Type B pancreatic cell (in vitro differentiated cells): ENCODE data around the gene PACRG. TPM values are rescaled to one million over a fixed set of nuclear protein-coding genes. Genes with fewer than 3 reads are reported as not detected.

Source experiments
- DNase-seq: peaks from one replicate; pipeline ENCODE4 v3.0.0; 2021; ENCODE audit warnings: mixed read lengths; ENCODE audit not compliant: unreplicated experiment; ENCODE audit errors: extremely low spot score
- H3K27ac Mint-ChIP-seq: 2 replicates; pipeline ENCODE4 v1.8.0; 2021; ENCODE audit warnings: mild to moderate bottlenecking, mixed read lengths
- H3K27me3 Mint-ChIP-seq: 2 replicates; pipeline ENCODE4 v1.8.0; 2021; ENCODE audit warnings: mixed read lengths
- H3K36me3 Mint-ChIP-seq: 2 replicates; pipeline ENCODE4 v1.8.0; 2021; ENCODE audit warnings: mixed read lengths
- H3K4me1 Mint-ChIP-seq: one replicate; pipeline ENCODE4 v1.8.0; 2021; ENCODE audit warnings: mixed read lengths; ENCODE audit not compliant: unreplicated experiment
- H3K4me3 Mint-ChIP-seq: 2 replicates; pipeline ENCODE4 v1.8.0; 2021; ENCODE audit warnings: mild to moderate bottlenecking, mixed read lengths
- H3K9me3 Mint-ChIP-seq: 2 replicates; pipeline ENCODE4 v1.8.0; 2021; ENCODE audit warnings: mixed read lengths
- total RNA-seq: library from RNA; stranded (reverse); gene quantifications from 2 replicates; pipeline ENCODE4 v1.2.1, GENCODE V29; 2021; ENCODE audit warnings: low replicate concordance
- TF ChIP-seq, protein P1 (sequence below): fragments of 200-600 bp; sonication (generic); conservative IDR thresholded peaks from 2 replicates; pipeline ENCODE4 v1.5.0; 2021; ENCODE audit warnings: antibody characterized with exemption, mild to moderate bottlenecking

The PACRG gene
- total RNA-seq, 1 donor from 2014 or later, result 5.6 TPM

DNA sequence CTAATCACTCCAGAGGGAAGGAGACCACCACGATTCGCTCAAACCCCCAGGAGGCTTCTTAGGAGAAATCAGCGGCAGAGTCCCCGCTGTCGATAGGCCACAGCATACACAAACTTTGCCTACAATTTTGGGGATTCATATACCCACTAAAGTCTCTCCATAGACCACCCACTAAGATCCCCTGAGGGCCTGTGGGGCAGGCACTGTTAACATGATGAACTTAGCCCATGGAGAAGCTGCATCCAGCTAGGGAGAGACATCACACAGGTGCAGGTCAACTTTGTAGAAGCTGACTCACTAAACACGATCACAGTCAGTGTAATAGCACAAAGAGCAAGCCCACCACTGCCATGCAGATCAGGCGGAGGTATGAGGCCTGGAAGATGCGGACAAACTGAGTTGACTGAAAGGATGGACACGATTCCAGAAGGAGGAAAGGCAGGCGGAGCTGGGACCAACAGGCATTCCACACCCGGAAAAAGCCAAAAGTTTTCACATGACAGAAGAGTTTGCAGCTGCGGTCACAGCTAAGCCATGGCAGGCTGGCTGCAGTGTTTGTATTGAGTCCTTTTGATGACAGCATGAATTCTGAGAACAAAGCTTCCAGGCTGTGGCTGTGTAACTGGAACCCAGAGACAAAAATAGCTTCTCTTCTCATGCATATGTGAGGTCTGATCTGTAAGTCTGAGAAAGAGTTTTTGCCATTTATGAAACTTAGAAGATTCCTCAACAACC lies 611.1 kb downstream of the PACRG start:
- Mint-ChIP-seq H3K9me3 (no peaks in the 10 kb centered on the region), H3K4me1 (peaks cover 14% of the 10 kb centered on the region), H3K27me3 (no peaks in the 10 kb centered on the region), H3K36me3 (no peaks in the 10 kb centered on the region), H3K4me3 (peak overlapping the region; percentile 31), H3K27ac (peak overlapping the region; percentile 25)
- TF ChIP-seq, protein P1, sequence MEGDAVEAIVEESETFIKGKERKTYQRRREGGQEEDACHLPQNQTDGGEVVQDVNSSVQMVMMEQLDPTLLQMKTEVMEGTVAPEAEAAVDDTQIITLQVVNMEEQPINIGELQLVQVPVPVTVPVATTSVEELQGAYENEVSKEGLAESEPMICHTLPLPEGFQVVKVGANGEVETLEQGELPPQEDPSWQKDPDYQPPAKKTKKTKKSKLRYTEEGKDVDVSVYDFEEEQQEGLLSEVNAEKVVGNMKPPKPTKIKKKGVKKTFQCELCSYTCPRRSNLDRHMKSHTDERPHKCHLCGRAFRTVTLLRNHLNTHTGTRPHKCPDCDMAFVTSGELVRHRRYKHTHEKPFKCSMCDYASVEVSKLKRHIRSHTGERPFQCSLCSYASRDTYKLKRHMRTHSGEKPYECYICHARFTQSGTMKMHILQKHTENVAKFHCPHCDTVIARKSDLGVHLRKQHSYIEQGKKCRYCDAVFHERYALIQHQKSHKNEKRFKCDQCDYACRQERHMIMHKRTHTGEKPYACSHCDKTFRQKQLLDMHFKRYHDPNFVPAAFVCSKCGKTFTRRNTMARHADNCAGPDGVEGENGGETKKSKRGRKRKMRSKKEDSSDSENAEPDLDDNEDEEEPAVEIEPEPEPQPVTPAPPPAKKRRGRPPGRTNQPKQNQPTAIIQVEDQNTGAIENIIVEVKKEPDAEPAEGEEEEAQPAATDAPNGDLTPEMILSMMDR, result no peak
- no peak for DNase-seq

DNA sequence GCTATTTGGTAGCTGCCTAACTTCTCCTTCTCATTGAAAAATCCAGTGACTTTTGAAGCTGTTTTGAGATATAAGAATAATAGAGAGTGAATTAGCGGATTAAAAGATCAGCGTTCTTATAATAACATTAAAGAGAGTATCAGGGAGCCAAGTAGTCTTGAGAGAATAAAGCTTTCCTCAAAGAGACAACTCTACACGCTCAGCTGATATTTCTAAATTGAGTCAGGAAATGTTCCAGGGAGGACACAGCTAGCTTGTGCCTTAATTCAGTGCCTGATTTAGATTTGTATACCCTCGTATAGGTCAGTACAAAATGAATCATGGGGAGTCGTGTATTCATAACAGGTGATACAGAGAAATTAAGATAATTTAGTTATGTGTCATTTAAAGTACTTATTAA lies 611.7 kb downstream of the PACRG start:
- Mint-ChIP-seq H3K27me3 (no peaks in the 10 kb centered on the region), H3K27ac (peak overlapping the region; percentile 25), H3K9me3 (no peaks in the 10 kb centered on the region), H3K36me3 (no peaks in the 10 kb centered on the region), H3K4me3 (no peak overlapping the region), H3K4me1 (peaks cover 14% of the 10 kb centered on the region)
- TF ChIP-seq, protein P1, result no peak
- DNase-seq, result no peak

DNA sequence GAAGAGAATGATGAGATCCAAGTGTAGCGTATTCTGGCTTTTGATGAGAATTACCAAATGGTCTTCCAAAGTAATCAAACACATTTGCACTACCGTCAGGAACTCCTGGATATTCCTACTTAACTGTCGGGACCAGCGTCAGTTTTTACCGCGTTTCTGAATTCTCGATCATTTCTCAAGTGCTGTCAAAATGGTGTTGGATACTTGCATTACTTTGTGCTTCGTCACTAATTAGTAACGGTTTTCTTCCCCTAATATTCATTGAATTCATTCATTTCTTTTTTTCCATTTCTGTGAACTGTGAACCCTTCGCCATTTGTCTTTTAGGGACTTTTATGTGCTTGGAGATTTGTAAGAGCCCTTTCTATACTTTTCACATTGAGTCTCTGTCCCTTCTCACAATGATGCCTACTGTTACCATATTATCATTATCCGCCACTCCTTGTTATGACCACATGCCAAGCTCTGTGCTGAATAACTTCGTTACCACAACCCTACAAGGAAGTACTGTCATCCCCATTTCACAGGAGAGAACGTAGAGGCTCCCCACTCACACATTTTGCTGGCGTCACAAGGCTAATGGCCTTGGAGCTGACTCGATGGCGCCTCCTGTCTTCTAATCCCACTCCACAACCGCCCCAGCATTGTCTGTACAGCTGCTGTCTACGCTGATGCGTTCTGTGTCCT lies 612.6 kb downstream of the PACRG start:
- no peak overlapping the region for H3K4me3 Mint-ChIP-seq
- no peaks in the 10 kb centered on the region for H3K36me3 Mint-ChIP-seq
- H3K27me3 Mint-ChIP-seq, result no peaks in the 10 kb centered on the region
- H3K4me1 Mint-ChIP-seq, result peaks cover 14% of the 10 kb centered on the region
- TF ChIP-seq, protein P1, result peak; percentile 45
- H3K27ac Mint-ChIP-seq, result no peak overlapping the region
- no peaks in the 10 kb centered on the region for H3K9me3 Mint-ChIP-seq
- DNase-seq, result no peak

DNA sequence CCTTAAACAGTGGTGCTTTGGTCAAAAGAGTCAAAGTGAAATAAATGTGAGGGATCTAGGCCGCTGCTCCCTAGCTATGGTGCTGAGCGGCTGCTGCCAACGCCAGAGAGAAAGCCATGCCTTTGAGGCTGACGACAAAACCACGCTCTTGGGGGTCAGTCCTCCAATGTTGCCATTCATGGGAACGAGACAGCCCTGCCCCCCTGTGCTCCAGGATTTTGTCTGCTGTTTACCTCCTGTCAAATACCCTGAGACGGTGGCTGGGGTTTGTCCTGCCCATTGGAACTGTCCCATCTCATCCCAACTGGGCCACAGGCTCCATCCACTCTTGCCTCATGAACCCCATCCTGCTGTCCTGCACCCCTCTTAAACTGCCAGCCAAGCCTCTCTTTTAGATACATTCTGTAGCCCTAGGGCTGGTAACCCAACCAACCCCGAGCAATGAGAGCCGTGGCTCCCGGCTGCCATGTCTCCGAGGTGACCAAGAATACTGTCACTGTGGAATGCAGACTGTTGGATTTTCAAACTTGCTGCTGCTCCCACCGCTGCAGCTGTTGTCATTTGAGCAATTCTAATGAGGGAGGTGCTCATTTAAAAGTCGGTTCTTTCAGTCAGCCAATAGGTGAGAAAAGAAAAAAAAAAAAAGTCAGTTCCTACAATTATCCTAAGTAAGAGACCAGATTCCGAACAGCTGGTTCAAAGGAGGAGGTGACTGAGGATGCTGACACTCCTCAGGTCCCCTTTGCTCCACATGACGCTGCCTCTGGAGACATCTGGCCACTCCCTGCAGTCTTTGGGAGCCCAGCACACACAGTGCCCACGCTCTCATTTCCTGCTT lies 613.7 kb downstream of the PACRG start:
- Mint-ChIP-seq H3K36me3 (no peaks in the 10 kb centered on the region), H3K27ac (no peak overlapping the region), H3K27me3 (no peaks in the 10 kb centered on the region), H3K9me3 (no peaks in the 10 kb centered on the region), H3K4me3 (no peak overlapping the region), H3K4me1 (peaks cover 14% of the 10 kb centered on the region)
- no peak for DNase-seq
- TF ChIP-seq, protein P1, result no peak

DNA sequence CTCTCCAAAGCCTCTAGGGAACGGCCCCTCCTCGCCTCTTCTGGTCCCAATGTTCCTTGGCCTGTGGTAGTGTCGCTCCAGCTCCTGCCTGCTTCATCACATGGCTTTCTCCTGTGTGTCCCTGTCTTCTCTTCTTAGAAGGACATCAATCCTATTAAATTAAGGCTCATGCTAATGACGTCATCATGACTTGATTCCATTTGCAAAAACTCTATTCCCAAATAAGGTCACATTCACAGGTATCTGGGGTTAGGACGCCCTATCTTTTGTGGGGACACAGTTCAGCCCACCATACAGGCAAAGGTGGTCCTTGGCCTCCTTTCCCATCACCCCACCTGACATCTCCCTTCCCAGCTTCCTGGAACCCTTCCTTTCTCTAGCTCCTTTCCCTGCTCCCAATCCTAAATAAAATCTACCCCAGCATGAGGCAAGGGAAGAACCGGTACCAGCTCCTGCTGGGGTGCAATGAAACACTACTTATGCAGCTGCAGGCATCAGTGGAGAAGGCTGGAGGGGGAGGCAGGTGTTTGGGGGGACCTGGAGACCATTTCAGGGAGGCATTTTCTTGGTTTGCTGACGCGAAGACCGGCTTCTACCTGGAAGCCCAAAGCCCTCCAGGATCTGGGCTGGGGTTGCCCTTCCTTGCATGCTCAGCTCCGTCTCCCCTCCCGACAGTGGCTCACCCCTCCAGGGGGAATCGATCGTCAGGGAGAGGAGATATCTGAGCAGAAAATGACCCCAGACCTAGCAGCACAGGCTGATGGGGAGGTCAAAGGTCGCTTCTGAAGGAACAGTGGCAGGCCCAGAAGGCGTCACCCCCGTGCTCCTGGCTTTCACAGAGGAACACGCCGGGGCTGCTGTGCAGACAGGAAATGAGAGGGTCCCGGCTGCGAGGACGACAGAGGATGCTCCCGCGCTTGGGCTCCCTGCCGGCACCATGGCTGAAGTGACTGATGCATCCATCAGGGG lies 615.1 kb downstream of the PACRG start:
- Mint-ChIP-seq H3K27ac (no peak overlapping the region), H3K36me3 (no peaks in the 10 kb centered on the region), H3K27me3 (no peaks in the 10 kb centered on the region), H3K4me1 (peaks cover 14% of the 10 kb centered on the region), H3K9me3 (no peaks in the 10 kb centered on the region), H3K4me3 (no peak overlapping the region)
- TF ChIP-seq, protein P1, result no peak
- no peak for DNase-seq
